GM19463 (cell line): ENCODE results near the gene IZUMO2.

Source experiments
- ATAC-seq: cut with Tn5 transposase; IDR thresholded peaks from one replicate; pipeline ENCODE4 v1.9.1; 2021; ENCODE audit warnings: mild to moderate bottlenecking, moderate library complexity; ENCODE audit not compliant: unreplicated experiment

Gene IZUMO2

GRCh38 chr19:50162988-50163387 is at the start of gene IZUMO2:
IZUMO2 (minus strand) TSS chr19:50163281; CDS start chr19:50163194, 87 bp downstream.
- ATAC-seq, result no peak

- no peak for ATAC-seq
Observed at GRCh38 chr19:50210425-50210824, 47.3 kb upstream of the IZUMO2 start.

- no peak for ATAC-seq
Observed at GRCh38 chr19:50209131-50209530, 46.0 kb upstream of the IZUMO2 start.

- no peak for ATAC-seq
Observed at GRCh38 chr19:50207730-50208129, 44.6 kb upstream of the IZUMO2 start.

GRCh38 chr19:50206191-50206590 is 43.1 kb upstream of the IZUMO2 start:
- ATAC-seq, result no peak

GRCh38 chr19:50205681-50206138 is 42.6 kb upstream of the IZUMO2 start:
- ATAC-seq, result no peak

- ATAC-seq, result no peak
Observed at GRCh38 chr19:50204811-50205675, 42.0 kb upstream of the IZUMO2 start.

- no peak for ATAC-seq
Observed at GRCh38 chr19:50204081-50204428, 41.0 kb upstream of the IZUMO2 start.

- no peak for ATAC-seq
Observed at GRCh38 chr19:50203281-50204080, 40.4 kb upstream of the IZUMO2 start, which contains the start of gene MYH14. MYH14 (plus strand) TSS chr19:50203622; CDS start chr19:50210366, 6,744 bp downstream.

GRCh38 chr19:50202962-50203280 is 39.8 kb upstream of the IZUMO2 start:
- ATAC-seq, result no peak

GRCh38 chr19:50202386-50202785 is 39.3 kb upstream of the IZUMO2 start:
- no peak for ATAC-seq

GRCh38 chr19:50199259-50199555 is 36.1 kb upstream of the IZUMO2 start:
- ATAC-seq, result no peak

GRCh38 chr19:50198431-50199258 is 35.6 kb upstream of the IZUMO2 start:
- no peak for ATAC-seq

GRCh38 chr19:50197348-50197747 is 34.3 kb upstream of the IZUMO2 start:
- no peak for ATAC-seq

- no peak for ATAC-seq
Observed at GRCh38 chr19:50196322-50196932, 33.3 kb upstream of the IZUMO2 start.

- no peak for ATAC-seq
Observed at GRCh38 chr19:50195224-50195623, 32.1 kb upstream of the IZUMO2 start.

GRCh38 chr19:50192463-50193211 is 29.6 kb upstream of the IZUMO2 start:
- no peak for ATAC-seq

GRCh38 chr19:50191216-50191615 is 28.1 kb upstream of the IZUMO2 start:
- no peak for ATAC-seq

GRCh38 chr19:50190439-50190891 is 27.4 kb upstream of the IZUMO2 start:
- ATAC-seq, result no peak

GRCh38 chr19:50189331-50189730 is 26.2 kb upstream of the IZUMO2 start:
- ATAC-seq, result no peak
